ENCODE data around the gene CHMP5.

DNA sequence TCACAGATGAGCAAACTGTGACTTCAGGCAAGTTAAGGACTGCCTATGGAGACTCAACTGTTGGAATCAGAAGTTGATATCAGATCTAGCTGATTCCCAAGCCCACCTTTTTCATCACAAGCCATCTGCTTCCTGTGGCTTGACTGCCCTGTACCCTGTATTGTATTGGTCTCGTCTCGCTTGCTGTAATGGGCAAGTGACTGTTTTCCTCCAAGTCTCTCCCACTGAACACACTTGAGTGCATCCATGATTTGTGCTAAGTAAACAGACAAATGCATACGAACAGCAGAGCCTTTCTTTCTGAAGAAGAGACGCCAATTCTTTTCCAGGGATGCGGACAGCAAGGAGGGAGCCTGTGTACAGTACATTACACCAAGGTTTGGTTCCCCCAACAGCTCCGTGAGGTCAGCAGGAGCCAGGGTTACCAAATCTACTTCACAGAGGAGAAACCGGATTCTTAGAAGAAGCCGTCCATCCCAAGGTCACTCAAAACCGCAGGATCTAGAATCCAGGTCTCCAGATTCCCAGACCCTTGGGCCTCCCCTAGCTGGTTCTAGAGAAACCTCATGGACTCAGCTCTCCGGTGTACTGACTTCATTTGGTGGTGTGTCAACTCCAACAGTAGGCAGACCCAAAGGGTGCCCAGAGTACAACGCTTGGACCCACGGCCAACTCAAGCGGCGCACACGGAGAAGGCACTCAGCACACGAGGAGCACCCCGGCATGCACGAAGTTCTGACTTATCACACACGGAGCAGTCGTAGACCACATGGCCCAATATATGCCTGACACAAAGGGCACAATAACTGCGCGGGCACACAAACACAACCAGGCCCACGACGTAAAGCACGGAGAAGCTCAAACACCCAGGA is 1.5 kb upstream of the CHMP5 start:
- TF ChIP-seq, protein P1, sequence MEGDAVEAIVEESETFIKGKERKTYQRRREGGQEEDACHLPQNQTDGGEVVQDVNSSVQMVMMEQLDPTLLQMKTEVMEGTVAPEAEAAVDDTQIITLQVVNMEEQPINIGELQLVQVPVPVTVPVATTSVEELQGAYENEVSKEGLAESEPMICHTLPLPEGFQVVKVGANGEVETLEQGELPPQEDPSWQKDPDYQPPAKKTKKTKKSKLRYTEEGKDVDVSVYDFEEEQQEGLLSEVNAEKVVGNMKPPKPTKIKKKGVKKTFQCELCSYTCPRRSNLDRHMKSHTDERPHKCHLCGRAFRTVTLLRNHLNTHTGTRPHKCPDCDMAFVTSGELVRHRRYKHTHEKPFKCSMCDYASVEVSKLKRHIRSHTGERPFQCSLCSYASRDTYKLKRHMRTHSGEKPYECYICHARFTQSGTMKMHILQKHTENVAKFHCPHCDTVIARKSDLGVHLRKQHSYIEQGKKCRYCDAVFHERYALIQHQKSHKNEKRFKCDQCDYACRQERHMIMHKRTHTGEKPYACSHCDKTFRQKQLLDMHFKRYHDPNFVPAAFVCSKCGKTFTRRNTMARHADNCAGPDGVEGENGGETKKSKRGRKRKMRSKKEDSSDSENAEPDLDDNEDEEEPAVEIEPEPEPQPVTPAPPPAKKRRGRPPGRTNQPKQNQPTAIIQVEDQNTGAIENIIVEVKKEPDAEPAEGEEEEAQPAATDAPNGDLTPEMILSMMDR (IDR thresholded peaks at IDR 0.05) = no peak
- TF ChIP-seq POLR2A (IDR thresholded peaks at IDR 0.05; ENCODE audit: low read length) (no peak), ZNF302 (CRISPR knock-in tag; IDR thresholded peaks at IDR 0.05) (no peak), RCOR1 (IDR thresholded peaks at IDR 0.05; ENCODE audit: low read depth, low read length) (no peak), TFCP2L1 (CRISPR knock-in tag; IDR thresholded peaks at IDR 0.05) (no peak), MAX (IDR thresholded peaks at IDR 0.05) (peak; percentile 82), RAD21 (conservative IDR thresholded peaks at IDR 0.05 in 1 of 2, IDR thresholded peaks at IDR 0.05 in 1 of 2) (no peak), JUN (IDR thresholded peaks at IDR 0.05) (no peak), USF2 (IDR thresholded peaks at IDR 0.05) (no peak), REST (IDR thresholded peaks at IDR 0.05) (no peak)
